Sigmoid colon (tissue), 7 donors: ENCODE results near the gene STAG1. TPM values are rescaled to one million over a fixed set of nuclear protein-coding genes. Genes with fewer than 3 reads are reported as not detected.
"Not testable (repeated sequence)": the region's sequence is repeated elsewhere in the genome, so short reads cannot be mapped to it uniquely, and the experiment has no call there.

Source experiments
- DNase-seq: peaks from one replicate; pipeline ENCODE4 v3.0.0-alpha.2; 2019
- H3K27ac ChIP-seq, 4 donors: fragments of 200-600 bp; sonication (generic); one replicate each; pipeline ENCODE4 v1.5.1; 2016 to 2019; ENCODE audit warnings: mild to moderate bottlenecking in 1 of 4
- H3K27me3 ChIP-seq, 3 donors: fragments of 200-600 bp; sonication (generic); one replicate each; pipeline ENCODE4 v1.5.1; 2019; ENCODE audit warnings: mild to moderate bottlenecking in 1 of 3
- H3K36me3 ChIP-seq, 4 donors: fragments of 200-600 bp; sonication (generic); one replicate each; pipeline ENCODE4 v1.5.1; 2016 to 2019
- H3K4me1 ChIP-seq, 4 donors: fragments of 200-600 bp; sonication (generic); one replicate each; pipeline ENCODE4 v1.5.1; 2017 to 2019
- H3K4me3 ChIP-seq, 4 donors: fragments of 200-600 bp; sonication (generic); one replicate each; pipeline ENCODE4 v1.5.1; 2017 to 2019; ENCODE audit warnings: mild to moderate bottlenecking in 2 of 4, moderate library complexity in 1 of 4
- H3K9me3 ChIP-seq, 4 donors: fragments of 200-600 bp in 3 of 4; sonication (generic) in 3 of 4; one replicate each; pipeline versions ENCODE4 v1.5.1 to v1.6.1; 2013 to 2019
- EP300 ChIP-seq, 4 donors: sonication (generic); formaldehyde crosslinking; IDR thresholded peaks; one replicate each; pipeline ENCODE4 v1.6.1; 2017; ENCODE audit warnings: antibody characterized with exemption in 4 of 4
- POLR2A ChIP-seq, 2 donors: fragments of 450-650 bp; IDR thresholded peaks; one replicate each; pipeline ENCODE4 v1.6.1; 2016; ENCODE audit warnings: antibody characterized with exemption in 2 of 2, mild to moderate bottlenecking in 2 of 2, moderate library complexity in 2 of 2
- POLR2AphosphoS5 ChIP-seq, 4 donors: sonication (generic); formaldehyde crosslinking; IDR thresholded peaks; one replicate each; pipeline ENCODE4 v1.6.1; 2017; ENCODE audit warnings: antibody characterized with exemption in 4 of 4
- WGBS, 2 donors: extraction: QIAGEN DNeasy Blood & Tissue Kit; methylation state at CpG; one replicate each; pipeline ENCODE4 v1.1.7; 2013; 5-methylcytosine and 5-hydroxymethylcytosine counted together
- intact Hi-C: fragments of 100-400 bp; cut with DNase I; formaldehyde crosslinking; loops from one replicate; pipeline ENCODE4 v1.15.1; 2023
- polyA plus RNA-seq, 3 donors: library from polyadenylated mRNA; stranded (reverse); fragments of 200-250 nt; gene quantifications; one replicate each; pipeline ENCODE4 v1.2.3, GENCODE V29; 2013
- total RNA-seq, 4 donors: library from RNA; depleted of rRNA; stranded (reverse); fragments of >200 nt; gene quantifications; one replicate each; pipeline ENCODE4 v1.1.0, GENCODE V29; 2016
- TF ChIP-seq, protein P1 (sequence below), 4 experiments: fragments of 450-650 bp in 3 of 4; fragments of 200-600 bp in 1 of 4; IDR thresholded peaks; one replicate each; pipeline ENCODE4 v1.5.1; 2016 to 2019; ENCODE audit warnings: antibody characterized with exemption in 4 of 4, mild to moderate bottlenecking in 3 of 4, moderate library complexity in 2 of 4
- donor health status: healthy with polysubstance abuse.
- donor health status: Bipolar disorder and iron deficiency.
- donor health status: healthy.

STAG1 gene
- 10 to 100 TPM; 37.3 to 52.8 (median 43.2) TPM for total RNA-seq
- polyA plus RNA-seq = 10 to 100 TPM; 12.0 to 15.1 (median 13.2) TPM

DNA sequence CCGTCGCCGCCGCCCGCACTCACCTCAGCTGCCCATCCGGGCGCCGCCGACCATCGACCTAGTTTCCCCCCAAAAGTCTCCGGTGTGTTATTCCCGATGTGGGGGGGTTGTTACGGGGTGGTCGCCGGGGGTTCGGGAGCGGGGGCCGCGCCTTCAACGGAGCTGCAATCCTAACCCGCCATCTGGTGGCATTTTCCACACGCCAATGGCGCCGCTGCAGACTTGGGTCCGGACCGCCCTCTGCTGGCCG is at the start of gene STAG1:
TSS of gene STAG1 (minus strand) at position 207 of the 250 bp plus-strand sequence. CDS start 121,480 bp downstream, outside the sequence.
- DNase-seq = no peak

DNA sequence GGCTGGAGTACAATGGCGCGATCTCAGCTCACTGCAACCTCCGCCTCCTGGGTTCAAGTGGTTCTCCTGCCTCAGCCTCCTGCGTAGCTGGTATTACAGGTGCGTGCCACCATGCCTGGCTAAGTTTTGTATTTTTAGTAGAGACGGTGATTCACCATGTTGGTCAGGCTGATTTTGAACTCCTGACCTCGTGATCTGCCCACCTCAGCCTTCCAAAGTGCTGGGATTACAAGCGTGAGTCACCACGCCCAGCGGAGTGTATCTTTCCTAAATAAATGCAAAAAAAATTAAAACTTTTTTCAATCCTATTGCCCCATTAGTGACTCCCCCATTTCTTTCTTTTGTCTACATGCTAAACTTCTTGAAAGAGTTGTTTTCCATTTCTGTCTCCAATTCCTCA is 49.0 kb upstream of the STAG1 start:
- H3K27ac ChIP-seq, H3K4me1 ChIP-seq, DNase-seq, H3K36me3 ChIP-seq, H3K27me3 ChIP-seq, intact Hi-C loops, H3K9me3 ChIP-seq, H3K4me3 ChIP-seq: not testable (repeated sequence)
- WGBS, 2 donors = 95% methylated on average over 10 of the region's 10 CpGs

More for the DNA sequence above, at the start of gene STAG1:
- 0 to 1% methylated on average over 27 of the region's 27 CpGs for WGBS, 2 donors
- no peaks in the 10 kb centered on the region for H3K9me3 ChIP-seq
- no peaks in the 10 kb centered on the region for H3K27me3 ChIP-seq
- peak within 1 kb of the TSS; percentile 92 to 99 (median 98) for H3K27ac ChIP-seq
- no peak for TF ChIP-seq POLR2A (IDR thresholded peaks at IDR 0.05)
- TF ChIP-seq, protein P1, sequence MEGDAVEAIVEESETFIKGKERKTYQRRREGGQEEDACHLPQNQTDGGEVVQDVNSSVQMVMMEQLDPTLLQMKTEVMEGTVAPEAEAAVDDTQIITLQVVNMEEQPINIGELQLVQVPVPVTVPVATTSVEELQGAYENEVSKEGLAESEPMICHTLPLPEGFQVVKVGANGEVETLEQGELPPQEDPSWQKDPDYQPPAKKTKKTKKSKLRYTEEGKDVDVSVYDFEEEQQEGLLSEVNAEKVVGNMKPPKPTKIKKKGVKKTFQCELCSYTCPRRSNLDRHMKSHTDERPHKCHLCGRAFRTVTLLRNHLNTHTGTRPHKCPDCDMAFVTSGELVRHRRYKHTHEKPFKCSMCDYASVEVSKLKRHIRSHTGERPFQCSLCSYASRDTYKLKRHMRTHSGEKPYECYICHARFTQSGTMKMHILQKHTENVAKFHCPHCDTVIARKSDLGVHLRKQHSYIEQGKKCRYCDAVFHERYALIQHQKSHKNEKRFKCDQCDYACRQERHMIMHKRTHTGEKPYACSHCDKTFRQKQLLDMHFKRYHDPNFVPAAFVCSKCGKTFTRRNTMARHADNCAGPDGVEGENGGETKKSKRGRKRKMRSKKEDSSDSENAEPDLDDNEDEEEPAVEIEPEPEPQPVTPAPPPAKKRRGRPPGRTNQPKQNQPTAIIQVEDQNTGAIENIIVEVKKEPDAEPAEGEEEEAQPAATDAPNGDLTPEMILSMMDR (IDR thresholded peaks at IDR 0.05) = peak; percentile 84 to 98 (median 95)
- TF ChIP-seq POLR2AphosphoS5 (IDR thresholded peaks at IDR 0.05) = peak in 3 of 4 donors; percentile 48 to 87 (median 81)
- no peak for TF ChIP-seq EP300 (IDR thresholded peaks at IDR 0.05)
- H3K4me3 ChIP-seq = peak within 1 kb of the TSS; percentile 84 to 95 (median 88)
- no peaks in the 10 kb centered on the region for H3K36me3 ChIP-seq
- peaks cover 0 to 42% (median 33%) of the 10 kb centered on the region in 4 donors for H3K4me1 ChIP-seq
- intact Hi-C loops = loop anchor here (2.0 to 5.0 kb wide), 6 partner anchors 67 to 680 kb away; partner anchors contain the start of gene SLC35G2

DNA sequence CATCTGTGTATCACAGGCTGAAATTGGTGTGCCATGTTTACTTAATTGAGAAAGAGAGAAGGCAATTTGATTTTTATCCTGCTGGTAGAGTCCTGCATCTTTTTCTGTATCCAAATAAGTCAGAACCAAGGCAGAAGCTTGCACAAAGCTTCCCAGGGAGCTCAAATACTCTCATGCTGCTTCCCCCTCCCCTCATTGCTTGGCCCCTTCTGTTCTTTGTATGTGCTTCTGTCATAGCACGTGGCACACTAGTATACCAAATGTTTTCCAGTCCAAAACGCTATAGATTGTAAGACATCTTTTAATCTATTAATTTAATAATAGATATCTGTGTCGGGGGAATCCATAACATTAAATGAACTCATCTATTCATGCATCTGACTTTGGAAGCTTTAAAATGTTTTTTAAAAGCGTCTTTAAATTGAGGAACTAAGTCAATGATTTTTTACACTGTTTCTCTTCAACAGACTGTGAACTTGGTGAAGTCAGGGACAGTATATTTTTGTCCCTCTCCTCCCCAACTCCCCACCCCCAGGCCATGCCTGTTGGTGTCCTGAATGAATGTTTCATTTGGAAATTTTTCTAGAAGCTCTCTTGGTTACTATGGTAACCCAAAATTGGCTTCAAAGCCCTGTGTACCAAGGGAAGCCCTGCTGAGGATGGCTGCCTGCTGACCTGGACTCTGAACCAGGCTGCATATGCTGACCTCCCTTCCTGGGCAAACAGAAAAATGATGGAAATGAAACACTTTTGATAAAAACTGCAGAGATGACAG is 40.6 kb upstream of the STAG1 start:
- intact Hi-C loops = no loop called here
- H3K9me3 ChIP-seq = no peaks in the 10 kb centered on the region
- TF ChIP-seq POLR2AphosphoS5 (IDR thresholded peaks at IDR 0.05) (no peak), POLR2A (IDR thresholded peaks at IDR 0.05) (no peak), EP300 (IDR thresholded peaks at IDR 0.05) (no peak)
- TF ChIP-seq, protein P1 (IDR thresholded peaks at IDR 0.05) = no peak
- H3K27me3 ChIP-seq = no peaks in the 10 kb centered on the region
- H3K27ac ChIP-seq = no peak overlapping the region
- no peak overlapping the region for H3K4me3 ChIP-seq
- 58 to 73% methylated on average over 4 of the region's 4 CpGs for WGBS, 2 donors
- no peaks in the 10 kb centered on the region for H3K36me3 ChIP-seq
- H3K4me1 ChIP-seq = peaks cover 0 to 6% (median 2%) of the 10 kb centered on the region in 4 donors
- no peak for DNase-seq

DNA sequence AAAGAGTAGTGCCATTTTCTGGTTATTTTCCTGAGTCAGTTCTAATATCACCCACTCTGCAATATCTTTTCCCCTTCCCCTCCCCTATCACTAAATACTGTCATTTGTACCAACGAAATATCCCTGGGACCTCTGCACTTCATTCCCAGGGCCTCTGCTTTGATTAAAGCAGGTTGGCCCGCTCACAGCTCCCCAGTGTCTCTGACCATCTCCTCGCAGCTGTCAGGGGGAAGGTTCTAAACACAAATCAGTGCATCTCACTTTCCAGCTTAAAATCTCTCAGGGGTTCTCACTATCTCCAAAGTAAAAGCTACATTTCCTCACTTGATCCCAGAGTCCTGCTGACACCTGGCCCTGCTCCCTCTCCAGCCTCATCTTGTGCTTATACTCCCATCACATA is 38.6 kb upstream of the STAG1 start:
- peaks cover 0 to 23% (median 21%) of the 10 kb centered on the region in 4 donors for H3K4me1 ChIP-seq
- no peak for TF ChIP-seq EP300 (IDR thresholded peaks at IDR 0.05)
- TF ChIP-seq, protein P1 (IDR thresholded peaks at IDR 0.05) = no peak
- TF ChIP-seq POLR2AphosphoS5 (IDR thresholded peaks at IDR 0.05) = no peak
- no peak for TF ChIP-seq POLR2A (IDR thresholded peaks at IDR 0.05)
- no peaks in the 10 kb centered on the region for H3K36me3 ChIP-seq
- no peak for DNase-seq
- H3K9me3 ChIP-seq = no peaks in the 10 kb centered on the region
- H3K4me3 ChIP-seq = no peak overlapping the region
- H3K27me3 ChIP-seq = no peaks in the 10 kb centered on the region
- 83 to 91% methylated on average over 3 of the region's 3 CpGs for WGBS, 2 donors
- no peak overlapping the region for H3K27ac ChIP-seq
- intact Hi-C loops = no loop called here

DNA sequence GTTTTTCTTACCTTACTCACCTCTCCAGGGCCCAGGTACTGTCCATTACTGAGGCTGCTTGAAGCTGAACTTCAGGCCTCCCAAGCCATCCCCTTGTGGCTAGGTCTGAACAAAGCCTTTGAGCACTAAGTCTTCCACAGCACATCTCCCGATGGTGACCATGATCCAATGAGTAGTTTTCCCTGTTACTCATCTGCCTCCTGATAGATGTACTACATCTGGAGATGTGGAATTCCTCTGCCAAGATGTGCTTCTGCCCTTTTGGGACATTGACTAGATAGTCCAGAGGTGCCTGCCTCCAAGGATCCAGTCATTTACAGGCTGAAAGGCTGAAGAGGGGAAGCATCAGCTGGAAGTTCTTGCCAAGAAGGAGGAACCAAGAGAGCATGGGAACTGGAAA is 37.8 kb upstream of the STAG1 start:
- Histone ChIP-seq H3K4me1 (peaks cover 0 to 25% (median 22%) of the 10 kb centered on the region in 4 donors), H3K36me3 (no peaks in the 10 kb centered on the region), H3K4me3 (no peak overlapping the region), H3K27me3 (no peaks in the 10 kb centered on the region), H3K9me3 (no peaks in the 10 kb centered on the region), H3K27ac (no peak overlapping the region)
- no peak for DNase-seq
- TF ChIP-seq POLR2A (IDR thresholded peaks at IDR 0.05) = no peak
- TF ChIP-seq EP300 (IDR thresholded peaks at IDR 0.05) = no peak
- TF ChIP-seq, protein P1 (IDR thresholded peaks at IDR 0.05) = no peak
- TF ChIP-seq POLR2AphosphoS5 (IDR thresholded peaks at IDR 0.05) = no peak
- WGBS, 2 donors = 88 to 89% methylated on average over 1 of the region's 1 CpG
- intact Hi-C loops = loop anchor here (5.0 kb wide), 1 partner anchor 72 kb away; the partner anchor contains the start of gene NCK1
